ENCODE measurements around the gene NNMT. TPM values are rescaled to one million over a fixed set of nuclear protein-coding genes. Genes with fewer than 3 reads are reported as not detected.

Gene NNMT
- total RNA-seq, 1 donor from 2014 or later: 0.82 TPM

GRCh38 chr11:114310095-114310494 is 13.9 kb downstream of the NNMT start:
- H3K9me3 Mint-ChIP-seq: no peaks in the 10 kb centered on the region
- no peak for TF ChIP-seq CTCF (conservative IDR thresholded peaks at IDR 0.05)
- H3K36me3 Mint-ChIP-seq (ENCODE audit: low read depth): no peaks in the 10 kb centered on the region
- no peaks in the 10 kb centered on the region for H3K4me1 Mint-ChIP-seq
- H3K27ac Mint-ChIP-seq (ENCODE audit: unreplicated experiment): no peak overlapping the region
- no peak for DNase-seq (ENCODE audit: low read depth, low spot score)
- H3K4me3 Mint-ChIP-seq: no peak overlapping the region
- peaks cover 23% of the 10 kb centered on the region for H3K27me3 Mint-ChIP-seq (ENCODE audit: low read depth)

- Mint-ChIP-seq H3K36me3 (ENCODE audit: low read depth) (no peaks in the 10 kb centered on the region), H3K9me3 (no peaks in the 10 kb centered on the region), H3K4me3 (no peak overlapping the region), H3K27ac (ENCODE audit: unreplicated experiment) (no peak overlapping the region), H3K4me1 (peaks cover 7% of the 10 kb centered on the region), H3K27me3 (ENCODE audit: low read depth) (peaks cover 29% of the 10 kb centered on the region)
- TF ChIP-seq CTCF (conservative IDR thresholded peaks at IDR 0.05): no peak
- no peak for DNase-seq (ENCODE audit: low read depth, low spot score)
Measured at GRCh38 chr11:114311946-114312345, 15.7 kb downstream of the NNMT start.

- Mint-ChIP-seq H3K36me3 (ENCODE audit: low read depth) (no peaks in the 10 kb centered on the region), H3K9me3 (no peaks in the 10 kb centered on the region), H3K4me1 (peaks cover 7% of the 10 kb centered on the region), H3K4me3 (no peak overlapping the region), H3K27me3 (ENCODE audit: low read depth) (peaks cover 12% of the 10 kb centered on the region), H3K27ac (ENCODE audit: unreplicated experiment) (no peak overlapping the region)
- no peak for TF ChIP-seq CTCF (conservative IDR thresholded peaks at IDR 0.05)
- no peak for DNase-seq (ENCODE audit: low read depth, low spot score)
Measured at GRCh38 chr11:114314096-114314495, 17.9 kb downstream of the NNMT start.

GRCh38 chr11:114315749-114316368 is 19.7 kb downstream of the NNMT start:
- no peak for DNase-seq (ENCODE audit: low read depth, low spot score)
- TF ChIP-seq CTCF (conservative IDR thresholded peaks at IDR 0.05): no peak
- H3K4me1 Mint-ChIP-seq: peaks cover 7% of the 10 kb centered on the region
- H3K27ac Mint-ChIP-seq (ENCODE audit: unreplicated experiment): no peak overlapping the region
- H3K36me3 Mint-ChIP-seq (ENCODE audit: low read depth): no peaks in the 10 kb centered on the region
- no peak overlapping the region for H3K4me3 Mint-ChIP-seq
- peaks cover 12% of the 10 kb centered on the region for H3K27me3 Mint-ChIP-seq (ENCODE audit: low read depth)
- H3K9me3 Mint-ChIP-seq: no peaks in the 10 kb centered on the region

- Mint-ChIP-seq H3K27ac (ENCODE audit: unreplicated experiment) (no peak overlapping the region), H3K36me3 (ENCODE audit: low read depth) (no peaks in the 10 kb centered on the region), H3K4me3 (no peak overlapping the region), H3K9me3 (no peaks in the 10 kb centered on the region), H3K4me1 (peaks cover 7% of the 10 kb centered on the region), H3K27me3 (ENCODE audit: low read depth) (peaks cover 15% of the 10 kb centered on the region)
- no peak for DNase-seq (ENCODE audit: low read depth, low spot score)
- TF ChIP-seq CTCF (conservative IDR thresholded peaks at IDR 0.05): no peak
Measured at GRCh38 chr11:114316980-114317786, 21.0 kb downstream of the NNMT start.

All from neural crest cell (in vitro differentiated cells).